ENCODE measurements around the gene DOCK3.
"Not testable (repeated sequence)": the region's sequence is repeated elsewhere in the genome, so short reads cannot be mapped to it uniquely, and the experiment has no call there.

The DOCK3 gene

GRCh38 chr3:51378065-51378464 lies 703.3 kb downstream of the DOCK3 start:
- DNase-seq = no peak

GRCh38 chr3:51378726-51379125 lies 704.0 kb downstream of the DOCK3 start:
- DNase-seq = no peak

GRCh38 chr3:51379301-51379700 lies 704.6 kb downstream of the DOCK3 start:
- DNase-seq = no peak

GRCh38 chr3:51379746-51380455 lies 705.2 kb downstream of the DOCK3 start:
- DNase-seq = no peak

GRCh38 chr3:51380601-51381332 lies 706.0 kb downstream of the DOCK3 start:
- DNase-seq = no peak

- DNase-seq = no peak
Observed at GRCh38 chr3:51381333-51381705, 706.6 kb downstream of the DOCK3 start.

GRCh38 chr3:51382076-51382745 lies 707.5 kb downstream of the DOCK3 start:
- DNase-seq = no peak

GRCh38 chr3:51382947-51383578 lies 708.3 kb downstream of the DOCK3 start:
- no peak for DNase-seq

- no peak for DNase-seq
Observed at GRCh38 chr3:51384055-51384725, 709.5 kb downstream of the DOCK3 start.

- peak; percentile 98 for DNase-seq
Observed at GRCh38 chr3:51384726-51385473, 710.2 kb downstream of the DOCK3 start, which contains the start of gene MANF. MANF (plus strand) TSS chr3:51385291; CDS start chr3:51385343, 52 bp downstream.

GRCh38 chr3:51385621-51386091 lies 710.9 kb downstream of the DOCK3 start:
- DNase-seq = no peak

GRCh38 chr3:51386159-51386851 lies 711.6 kb downstream of the DOCK3 start:
- DNase-seq = no peak

- no peak for DNase-seq
Observed at GRCh38 chr3:51386852-51387229, 712.1 kb downstream of the DOCK3 start.

GRCh38 chr3:51387281-51387680 lies 712.6 kb downstream of the DOCK3 start:
- not testable (repeated sequence) for DNase-seq

- no peak for DNase-seq
Observed at GRCh38 chr3:51388286-51389029, 713.7 kb downstream of the DOCK3 start.

GRCh38 chr3:51389423-51390183 lies 714.9 kb downstream of the DOCK3 start:
- peak; percentile 58 for DNase-seq

GRCh38 chr3:51390246-51391074 lies 715.7 kb downstream of the DOCK3 start:
- no peak for DNase-seq

GRCh38 chr3:51391075-51391565 lies 716.4 kb downstream of the DOCK3 start, which contains the start of gene RBM15B:
RBM15B (plus strand) TSS chr3:51391285; CDS start chr3:51391400, 115 bp downstream.
- peak; percentile 98 for DNase-seq
